Dedifferentiated amniotic fluid mesenchymal stem cell (primary cell): ENCODE measurements around the gene KRT86.

Experiments used
- DNase-seq: peaks from one replicate; pipeline ENCODE4 v3.0.0-alpha.2; 2016; ENCODE audit errors: extremely low spot score

The KRT86 gene

DNA sequence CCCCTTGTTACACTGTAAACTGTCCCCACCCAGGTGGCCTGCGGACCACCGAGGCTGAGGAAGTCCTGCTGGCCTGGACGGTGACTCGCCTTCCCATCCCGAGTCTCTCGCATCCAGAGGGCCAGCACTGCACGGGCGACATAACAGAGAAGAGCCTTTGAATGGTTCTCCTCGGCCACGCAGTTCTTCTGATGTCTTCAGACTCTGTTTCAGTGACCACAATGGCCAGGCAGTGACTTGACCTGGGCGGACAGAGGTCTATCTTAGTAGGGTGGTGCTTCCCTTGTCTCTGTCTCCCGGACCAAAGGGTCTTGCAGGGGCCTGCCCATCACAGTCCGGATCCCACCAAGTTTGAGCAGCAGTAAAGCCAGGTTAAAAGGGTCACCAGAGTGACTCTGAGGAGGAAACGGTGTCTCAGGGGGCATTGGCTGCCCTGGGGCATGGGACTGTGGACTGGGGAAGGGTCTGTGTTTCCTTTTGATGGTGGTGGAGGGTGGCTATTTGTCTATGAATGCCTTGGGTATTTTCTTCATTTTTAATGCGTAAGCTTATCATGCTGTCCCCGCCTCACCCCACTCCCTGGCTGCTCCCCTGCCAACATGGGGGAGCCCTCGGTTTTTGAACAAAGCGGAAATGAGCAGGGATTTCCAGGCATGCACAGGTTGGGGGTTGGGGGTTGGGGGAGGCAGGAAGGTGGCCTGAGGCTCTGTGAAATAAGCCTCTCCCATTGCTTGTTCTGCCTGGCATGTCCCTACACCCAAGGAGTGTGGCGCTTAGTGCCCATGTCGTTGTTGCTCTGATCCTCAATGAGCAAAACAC, 82.5 kb downstream of the KRT86 start:
- DNase-seq: no peak
